Panc1 (cell line): ENCODE results near the gene AFF3. TPM values are rescaled to one million over a fixed set of nuclear protein-coding genes. Genes with fewer than 3 reads are reported as not detected.

ENCODE experiments used
- ATAC-seq: fragments of 200-7000 bp; cut with Tn5 transposase; 2 replicates; pipeline ENCODE4 v1.9.1; 2020; ENCODE audit warnings: mild to moderate bottlenecking, moderate library complexity
- BruUV-seq: library from RNA; stranded (reverse); fragments of 400-500 nt; replicated peaks from 2 replicates; lab custom pipeline; 2021; lab: Mats Ljungman, UMichigan
- CTCF ChIA-PET: fragments of 300-600 bp; sonication (Branson Sonifier 250); formaldehyde crosslinking; loops from one replicate; lab custom pipeline; 2022; ENCODE audit warnings: antibody characterized with exemption; lab: Charles Lee
- POLR2A ChIA-PET: fragments of 300-600 bp; sonication (Branson Sonifier 250); formaldehyde crosslinking; loops from one replicate; lab custom pipeline; 2022; ENCODE audit warnings: antibody characterized with exemption; lab: Charles Lee
- DNase-seq: peaks from one replicate; pipeline ENCODE4 v3.0.0-alpha.2; 2010; ENCODE audit warnings: low read depth, low spot score
- H3K27ac ChIP-seq: 2 replicates; pipeline ENCODE4 v1.5.1; 2011; ENCODE audit warnings: mild to moderate bottlenecking, low read length, inconsistent platforms
- H3K27me3 ChIP-seq: fragments of 200-500 bp; sonication (Bioruptor generic); 2 replicates; pipeline ENCODE4 v1.6.0; 2014; ENCODE audit warnings: low read length, inconsistent platforms; ENCODE audit not compliant: control insufficient read depth, insufficient read depth
- H3K36me3 ChIP-seq: fragments of 200-500 bp; sonication (Bioruptor generic); 2 replicates; pipeline ENCODE4 v1.5.1; 2014; ENCODE audit warnings: inconsistent platforms, mild to moderate bottlenecking, low read length, moderate library complexity; ENCODE audit not compliant: control insufficient read depth, insufficient read depth
- H3K4me1 ChIP-seq: 2 replicates; pipeline ENCODE4 v1.5.1; 2011; ENCODE audit warnings: inconsistent platforms, mild to moderate bottlenecking, low read length, moderate library complexity; ENCODE audit not compliant: control insufficient read depth, insufficient read depth
- H3K4me3 ChIP-seq, 2 experiments: 2 replicates each; pipeline ENCODE4 v1.5.1; 2011 to 2012; ENCODE audit warnings: low read depth in 2 of 2, low read length in 2 of 2, mild to moderate bottlenecking in 2 of 2, inconsistent platforms in 1 of 2, moderate library complexity in 1 of 2
- H3K9me3 ChIP-seq: fragments of 200-500 bp; sonication (Bioruptor generic); 2 replicates; pipeline ENCODE4 v1.5.1; 2014; ENCODE audit warnings: low read depth, mild to moderate bottlenecking, inconsistent platforms, low read length, moderate library complexity; ENCODE audit not compliant: control insufficient read depth, insufficient read depth
- CTCF ChIP-seq: fragments of 450-650 bp; IDR thresholded peaks from 2 replicates; pipeline ENCODE4 v1.5.1; 2017; ENCODE audit warnings: mild to moderate bottlenecking
- POLR2AphosphoS5 ChIP-seq: IDR thresholded peaks from 2 replicates; pipeline ENCODE4 v1.6.1; 2012; ENCODE audit warnings: mild to moderate bottlenecking, low read depth, low read length, moderate library complexity
- REST ChIP-seq, 2 experiments: IDR thresholded peaks; 2 replicates each; pipeline ENCODE4 v1.6.1; 2011 to 2012; ENCODE audit warnings: low read depth in 2 of 2, control low read depth in 1 of 2, low read length in 1 of 2, mild to moderate bottlenecking in 1 of 2, moderate library complexity in 1 of 2; ENCODE audit not compliant: insufficient read depth in 1 of 2
- SIN3A ChIP-seq: IDR thresholded peaks from 2 replicates; pipeline ENCODE4 v1.6.1; 2012; ENCODE audit warnings: low read depth, mild to moderate bottlenecking, low read length, moderate library complexity, borderline replicate concordance; ENCODE audit not compliant: insufficient read depth
- TCF7L2 ChIP-seq: IDR thresholded peaks from 2 replicates; pipeline ENCODE4 v1.6.1; 2011; ENCODE audit warnings: mild to moderate bottlenecking, low read depth, low read length, inconsistent platforms
- in situ Hi-C: cut with HindIII; loops from 2 replicates; pipeline ENCODE4 v1.10.0; 2016; ENCODE audit warnings: low sequenced_read_pairs, low pct_unique_long_range_greater_than_20kb
- intact Hi-C: fragments of 100-400 bp; cut with micrococcal nuclease; formaldehyde crosslinking; loops from one replicate; pipeline ENCODE4 v1.10.0; 2022; ENCODE audit not compliant: unreplicated experiment
- total RNA-seq: library from RNA; stranded (reverse); gene quantifications from one replicate; pipeline ENCODE4 v1.2.1, GENCODE V29; 2021; ENCODE audit not compliant: unreplicated experiment

Gene AFF3
- total RNA-seq, 1 experiment from 2014 or later, result 2.2 TPM

DNA sequence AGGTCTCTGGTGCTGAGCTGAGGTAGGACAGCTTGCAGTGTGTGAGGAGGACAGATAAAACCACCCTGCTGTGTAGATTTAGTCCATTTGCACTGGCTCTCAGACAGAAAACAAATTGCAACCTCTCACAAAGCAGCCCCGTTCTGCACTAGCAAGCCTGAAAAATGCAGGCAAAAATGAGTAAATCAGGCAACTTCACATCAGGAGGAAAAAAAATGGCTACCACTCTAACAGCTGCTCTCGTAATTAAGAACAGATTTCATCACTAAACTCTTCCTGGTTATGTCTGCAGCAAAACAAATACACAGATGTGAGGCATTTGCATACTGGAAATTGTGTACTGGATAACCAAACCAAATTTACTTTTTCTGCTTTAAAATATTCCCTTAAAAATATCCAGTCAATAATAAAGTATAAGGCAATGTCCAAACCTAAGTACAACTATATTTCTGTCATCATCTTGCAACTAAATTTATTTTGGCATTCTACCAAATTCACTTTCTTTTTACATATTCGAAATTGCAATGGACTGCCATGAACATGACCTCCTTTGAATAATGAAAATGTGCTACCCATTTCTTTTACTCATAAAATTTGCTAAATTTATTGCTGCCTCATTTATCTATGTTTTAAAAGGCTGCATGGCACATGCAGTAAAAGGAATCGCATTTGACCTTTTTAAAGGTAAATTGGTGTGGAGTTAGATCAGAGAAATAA lies 157.4 kb downstream of the AFF3 start:
- peaks cover 5% of the 10 kb centered on the region for H3K27me3 ChIP-seq
- BruUV-seq, result no TSS peak

DNA sequence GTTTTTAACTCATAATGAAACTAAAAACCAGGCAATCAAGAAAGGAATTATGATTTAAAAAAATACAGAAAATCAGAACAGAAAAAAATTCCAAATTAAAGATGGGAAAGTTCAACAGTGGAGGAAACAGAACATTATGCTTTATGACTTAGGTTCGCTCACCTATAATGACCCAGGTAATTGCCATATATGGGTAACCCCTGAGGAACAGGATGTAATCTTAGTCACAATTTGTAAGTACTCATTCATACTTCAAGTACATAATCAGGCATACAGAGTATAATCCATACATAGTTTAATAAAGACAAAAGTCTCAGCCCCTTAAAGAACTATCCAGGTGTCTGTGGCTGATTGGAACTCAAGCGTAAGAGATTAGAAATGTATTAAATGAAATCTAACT lies 159.6 kb downstream of the AFF3 start:
- intact Hi-C loops (no loop called here), in situ Hi-C loops (no loop called here)
- no TSS peak for BruUV-seq
- Histone ChIP-seq H3K4me1 (no peaks in the 10 kb centered on the region), H3K27ac (no peak overlapping the region), H3K4me3 (no peak overlapping the region), H3K36me3 (no peaks in the 10 kb centered on the region), H3K9me3 (no peaks in the 10 kb centered on the region), H3K27me3 (no peaks in the 10 kb centered on the region; the same call in none of the 2 replicates)
- no peak for DNase-seq
- TF ChIP-seq POLR2AphosphoS5 (no peak), CTCF (no peak), TCF7L2 (no peak), SIN3A (no peak), REST (IDR thresholded peaks at IDR 0.05; ENCODE audit: insufficient read depth in 1 of 2, low read depth in 2 of 2, low read length in 1 of 2) (no peak)
- ChIA-PET POLR2A (no interaction called here), CTCF (no interaction called here)
- no peak for ATAC-seq

More for the DNA sequence above, 157.4 kb downstream of the AFF3 start:
- no peak for TF ChIP-seq POLR2AphosphoS5
- TF ChIP-seq TCF7L2, result no peak
- intact Hi-C loops, result no loop called here
- ChIA-PET POLR2A (no interaction called here), CTCF (no interaction called here)
- Histone ChIP-seq H3K36me3 (no peaks in the 10 kb centered on the region), H3K4me1 (no peaks in the 10 kb centered on the region), H3K9me3 (no peaks in the 10 kb centered on the region), H3K27ac (no peak overlapping the region), H3K4me3 (no peak overlapping the region)
- in situ Hi-C loops, result no loop called here
- DNase-seq, result no peak
- ATAC-seq, result no peak

DNA sequence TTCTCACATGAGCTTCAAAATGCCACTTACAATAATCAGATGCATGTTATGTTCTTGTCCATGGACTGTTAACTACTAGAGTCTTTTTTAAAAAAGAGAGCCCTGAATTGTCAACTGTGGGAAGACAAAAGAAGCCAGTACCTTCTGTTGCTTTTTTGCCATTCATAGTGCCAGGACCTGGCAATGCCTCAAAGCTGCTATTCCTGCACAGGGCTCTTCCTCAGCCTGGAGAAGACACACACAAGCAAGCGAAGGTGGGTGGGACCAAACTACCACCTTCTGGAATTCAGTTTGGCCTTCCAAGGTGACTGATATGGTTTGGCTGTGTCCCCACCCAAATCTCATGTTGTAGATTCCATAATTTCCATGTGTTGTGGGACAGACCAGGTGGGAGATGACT lies 160.6 kb downstream of the AFF3 start:
- POLR2A ChIA-PET, result no interaction called here
- CTCF ChIA-PET, result no interaction called here
- no TSS peak for BruUV-seq
- intact Hi-C loops, result no loop called here
- TF ChIP-seq CTCF (no peak), REST (IDR thresholded peaks at IDR 0.05; ENCODE audit: insufficient read depth in 1 of 2, low read depth in 2 of 2, low read length in 1 of 2) (no peak), TCF7L2 (no peak), SIN3A (no peak), POLR2AphosphoS5 (no peak)
- in situ Hi-C loops, result no loop called here
- H3K27me3 ChIP-seq, result no peaks in the 10 kb centered on the region; the same call in none of the 2 replicates
- H3K4me1 ChIP-seq, result no peaks in the 10 kb centered on the region
- H3K9me3 ChIP-seq, result no peaks in the 10 kb centered on the region
- no peak overlapping the region for H3K27ac ChIP-seq
- ATAC-seq (no peak), DNase-seq (no peak)
- H3K4me3 ChIP-seq, result no peak overlapping the region
- no peaks in the 10 kb centered on the region for H3K36me3 ChIP-seq
